ENCODE data around the gene HSD11B2. TPM values are rescaled to one million over a fixed set of nuclear protein-coding genes. Genes with fewer than 3 reads are reported as not detected.

The HSD11B2 gene
- total and polyA plus RNA-seq, 10 of the 15 experiments (the other 5 are each of a cell fraction or from before 2014, with no cell fraction given) = 0.09 to 0.34 (median 0.21) TPM; not detected in 2

DNA sequence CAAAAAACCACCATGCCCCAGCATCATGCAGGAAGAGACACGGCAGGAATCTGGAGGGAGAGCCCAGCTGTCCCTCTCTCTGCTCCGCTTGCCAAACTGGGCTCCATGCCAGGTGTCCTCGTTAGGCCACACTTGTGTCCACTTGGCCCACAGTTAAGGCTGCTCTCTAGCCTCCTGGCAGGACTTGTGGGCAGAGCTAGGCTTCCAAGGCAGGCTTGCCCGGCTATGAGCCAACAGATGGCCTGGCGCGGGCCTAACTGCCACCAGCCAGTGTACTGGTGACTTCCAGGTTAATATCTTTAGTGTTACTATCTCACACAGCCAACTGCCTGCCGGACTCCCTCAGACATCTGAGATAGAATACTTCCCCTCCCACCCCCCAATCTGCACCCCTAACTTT, 39.4 kb downstream of the HSD11B2 start:
- Histone ChIP-seq H3K4me1 (ENCODE audit: control insufficient read depth, insufficient read depth, low read length) (peaks cover 15% of the 10 kb centered on the region), H3K9me3 (replicated peaks; ENCODE audit: control insufficient read depth, insufficient read depth, low read length) (no peaks in the 10 kb centered on the region), H3K27me3 (replicated peaks in 1 of 2; ENCODE audit: control insufficient read depth in 2 of 2, insufficient read depth in 2 of 2, low read length in 1 of 2) (no peaks in the 10 kb centered on the region), H4K20me1 (ENCODE audit: control insufficient read depth, insufficient read depth) (peaks cover 6% of the 10 kb centered on the region), H3K27ac (ENCODE audit: control insufficient read depth, insufficient read depth) (no peak overlapping the region), H3K4me2 (ENCODE audit: control insufficient read depth, insufficient read depth) (no peak overlapping the region), H3K9ac (ENCODE audit: control insufficient read depth, insufficient read depth, low read length) (no peak overlapping the region), H3K4me3 (no peak overlapping the region), H2AFZ (ENCODE audit: control insufficient read depth, low read depth, low read length) (no peak overlapping the region), H3K79me2 (ENCODE audit: control insufficient read depth, insufficient read depth, low read length) (peaks cover 41% of the 10 kb centered on the region), H3K36me3 (ENCODE audit: control insufficient read depth in 2 of 2, insufficient read depth in 2 of 2, low read length in 1 of 2) (no peaks in the 10 kb centered on the region; a peak in 2 of 4 replicates)
- RAD21 ChIA-PET (ENCODE audit: unreplicated experiment) = interaction anchor here (0.6 kb wide), 1 partner anchor 42 kb away, joined by 4 read pairs; no protein-coding TSS in a partner anchor
- POLR2A ChIA-PET = interaction anchor here (0.6 to 1.2 kb wide), 2 partner anchors 226 to 516 kb away, joined by 4 read pairs; no protein-coding TSS in a partner anchor
- intact Hi-C loops (cut with micrococcal nuclease; ENCODE audit: unreplicated experiment) = no loop called here
- in situ Hi-C loops (cut with MboI) = no loop called here
- FAIRE-seq (no peak), ATAC-seq (no peak), DNase-seq (ENCODE audit: low read depth, low spot score) (no peak)
- no TSS peak for BruUV-seq (replicated peaks)
- WGBS (ENCODE audit: insufficient coverage, insufficient replicate concordance, low lambda C conversion rate, missing lambda C conversion rate) = 97% methylated on average over 7 of the region's 7 CpGs
- CTCF ChIA-PET = interaction anchor here (0.9 to 2.0 kb wide), 2 partner anchors 11 to 45 kb away, joined by 4 to 5 read pairs; partner anchors contain the start of gene ATP6V0D1
- no peak for TF ChIP-seq RCOR1 (conservative IDR thresholded peaks at IDR 0.05; ENCODE audit: low read depth, low read length)
- TF ChIP-seq TCF7 (IDR thresholded peaks at IDR 0.05; ENCODE audit: borderline replicate concordance) = no peak
- SMC1A ChIA-PET (ENCODE audit: uncharacterized antibody, unreplicated experiment) = interaction anchor here (0.7 to 1.3 kb wide), 2 partner anchors 19 to 42 kb away, joined by 3 to 5 read pairs; no protein-coding TSS in a partner anchor

DNA sequence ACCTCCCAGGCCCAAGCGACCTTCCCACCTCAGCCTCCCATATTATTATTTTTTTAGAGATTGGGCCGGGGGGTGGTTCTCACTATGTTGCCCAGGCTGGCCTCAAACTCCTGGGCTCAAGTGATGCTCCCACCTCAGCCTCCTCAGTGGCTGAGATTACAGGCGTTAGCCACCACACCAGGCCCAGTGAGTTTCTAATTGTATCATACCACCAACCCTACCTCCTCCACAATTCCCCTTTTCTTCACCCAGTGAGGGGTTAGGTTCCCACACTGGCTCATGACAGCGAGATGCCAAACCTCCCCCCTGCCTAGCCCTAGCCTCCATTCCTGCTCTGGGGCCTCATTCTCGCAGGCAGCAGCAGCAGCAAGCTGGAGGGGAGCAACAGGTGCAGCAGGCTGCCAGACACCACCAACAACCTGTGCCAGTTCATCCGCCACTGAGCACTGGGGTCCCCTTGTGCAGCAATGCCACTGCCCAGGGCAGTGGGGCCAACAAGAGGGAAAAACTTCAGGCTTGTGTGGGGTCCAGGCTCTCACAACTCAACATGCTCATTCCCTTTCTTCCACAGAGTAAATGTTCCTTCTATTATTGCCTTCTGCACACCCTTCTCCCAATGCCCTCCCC, 41.0 kb downstream of the HSD11B2 start:
- WGBS (ENCODE audit: insufficient coverage, insufficient replicate concordance, low lambda C conversion rate, missing lambda C conversion rate) = 74% methylated on average over 6 of the region's 6 CpGs

More for the DNA sequence above, 41.0 kb downstream of the HSD11B2 start:
- ChIA-PET POLR2A (no interaction called here), RAD21 (ENCODE audit: unreplicated experiment) (no interaction called here), CTCF (interaction anchor here (1.8 to 2.0 kb wide), 2 partner anchors 44 kb away, joined by 5 read pairs; no protein-coding TSS in a partner anchor), SMC1A (ENCODE audit: uncharacterized antibody, unreplicated experiment) (interaction anchor here (1.1 kb wide), 1 partner anchor 9 kb away, joined by 3 read pairs; the partner anchor contains the start of gene ATP6V0D1)
- Histone ChIP-seq H3K4me2 (ENCODE audit: control insufficient read depth, insufficient read depth) (peak overlapping the region; percentile 32; the same call in 1 of the 2 replicates), H4K20me1 (ENCODE audit: control insufficient read depth, insufficient read depth) (peaks cover 2% of the 10 kb centered on the region), H3K79me2 (ENCODE audit: control insufficient read depth, insufficient read depth, low read length) (peaks cover 44% of the 10 kb centered on the region), H3K4me3 (no peak overlapping the region), H3K27ac (ENCODE audit: control insufficient read depth, insufficient read depth) (no peak overlapping the region), H3K4me1 (ENCODE audit: control insufficient read depth, insufficient read depth, low read length) (peaks cover 20% of the 10 kb centered on the region), H3K9me3 (replicated peaks; ENCODE audit: control insufficient read depth, insufficient read depth, low read length) (no peaks in the 10 kb centered on the region), H3K9ac (ENCODE audit: control insufficient read depth, insufficient read depth, low read length) (no peak overlapping the region), H3K27me3 (replicated peaks in 1 of 2; ENCODE audit: control insufficient read depth in 2 of 2, insufficient read depth in 2 of 2, low read length in 1 of 2) (no peaks in the 10 kb centered on the region), H2AFZ (ENCODE audit: control insufficient read depth, low read depth, low read length) (no peak overlapping the region), H3K36me3 (ENCODE audit: control insufficient read depth in 2 of 2, insufficient read depth in 2 of 2, low read length in 1 of 2) (no peaks in the 10 kb centered on the region; a peak in 1 of 4 replicates)
- BruUV-seq (replicated peaks) = no TSS peak
- intact Hi-C loops (cut with micrococcal nuclease; ENCODE audit: unreplicated experiment) = no loop called here
- ATAC-seq = peak; percentile 33
- FAIRE-seq = no peak
- TF ChIP-seq CBFB (IDR thresholded peaks at IDR 0.05; ENCODE audit: low read depth) (no peak), YBX1 (IDR thresholded peaks at IDR 0.05) (no peak), SRF (IDR thresholded peaks at IDR 0.05; ENCODE audit: low read depth in 2 of 2, low read length in 2 of 2) (no peak), MXI1 (IDR thresholded peaks at IDR 0.05; ENCODE audit: low read depth, low read length) (no peak), SUPT20H (IDR thresholded peaks at IDR 0.05; ENCODE audit: borderline replicate concordance, control insufficient read depth, low read depth, low read length) (no peak), GABPA (IDR thresholded peaks at IDR 0.05; ENCODE audit: low read depth) (no peak), CREB1 (IDR thresholded peaks at IDR 0.05; ENCODE audit: low read depth) (no peak), SUZ12 (IDR thresholded peaks at IDR 0.05; ENCODE audit: unreplicated experiment) (no peak), PAX8 (IDR thresholded peaks at IDR 0.05) (no peak)
- TF ChIP-seq, protein P1, sequence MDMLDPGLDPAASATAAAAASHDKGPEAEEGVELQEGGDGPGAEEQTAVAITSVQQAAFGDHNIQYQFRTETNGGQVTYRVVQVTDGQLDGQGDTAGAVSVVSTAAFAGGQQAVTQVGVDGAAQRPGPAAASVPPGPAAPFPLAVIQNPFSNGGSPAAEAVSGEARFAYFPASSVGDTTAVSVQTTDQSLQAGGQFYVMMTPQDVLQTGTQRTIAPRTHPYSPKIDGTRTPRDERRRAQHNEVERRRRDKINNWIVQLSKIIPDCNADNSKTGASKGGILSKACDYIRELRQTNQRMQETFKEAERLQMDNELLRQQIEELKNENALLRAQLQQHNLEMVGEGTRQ (IDR thresholded peaks at IDR 0.05; ENCODE audit: borderline replicate concordance, low read depth, low read length) = no peak
- TF ChIP-seq, protein P2, sequence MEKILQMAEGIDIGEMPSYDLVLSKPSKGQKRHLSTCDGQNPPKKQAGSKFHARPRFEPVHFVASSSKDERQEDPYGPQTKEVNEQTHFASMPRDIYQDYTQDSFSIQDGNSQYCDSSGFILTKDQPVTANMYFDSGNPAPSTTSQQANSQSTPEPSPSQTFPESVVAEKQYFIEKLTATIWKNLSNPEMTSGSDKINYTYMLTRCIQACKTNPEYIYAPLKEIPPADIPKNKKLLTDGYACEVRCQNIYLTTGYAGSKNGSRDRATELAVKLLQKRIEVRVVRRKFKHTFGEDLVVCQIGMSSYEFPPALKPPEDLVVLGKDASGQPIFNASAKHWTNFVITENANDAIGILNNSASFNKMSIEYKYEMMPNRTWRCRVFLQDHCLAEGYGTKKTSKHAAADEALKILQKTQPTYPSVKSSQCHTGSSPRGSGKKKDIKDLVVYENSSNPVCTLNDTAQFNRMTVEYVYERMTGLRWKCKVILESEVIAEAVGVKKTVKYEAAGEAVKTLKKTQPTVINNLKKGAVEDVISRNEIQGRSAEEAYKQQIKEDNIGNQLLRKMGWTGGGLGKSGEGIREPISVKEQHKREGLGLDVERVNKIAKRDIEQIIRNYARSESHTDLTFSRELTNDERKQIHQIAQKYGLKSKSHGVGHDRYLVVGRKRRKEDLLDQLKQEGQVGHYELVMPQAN (conservative IDR thresholded peaks at IDR 0.05) = no peak
- DNase-seq (ENCODE audit: low read depth, low spot score) = no peak
- in situ Hi-C loops (cut with MboI) = no loop called here
